ENCODE data around the gene FKBP8.

GRCh38 chr19:18513868-18514267 lies 29.5 kb downstream of the FKBP8 start:
- TF ChIP-seq CTCF (IDR thresholded peaks at IDR 0.05), result no peak
- no peak for TF ChIP-seq POLR2A (IDR thresholded peaks at IDR 0.05)
- TF ChIP-seq POLR2AphosphoS5 (IDR thresholded peaks at IDR 0.05), result no peak
